DOHH2 (cell line): Measurements from ENCODE around the gene USP34.

Source experiments
- H3F3A ChIP-seq: fragments of 200-600 bp; sonication (generic), shearing (Covaris generic); 2 replicates; pipeline ENCODE4 v1.6.0; 2016; ENCODE audit warnings: antibody characterized with exemption, mild to moderate bottlenecking; ENCODE audit not compliant: control insufficient read depth, insufficient read depth
- H3K27ac ChIP-seq: fragments of 200-600 bp; sonication (generic); 2 replicates; pipeline ENCODE4 v1.5.1; 2014; ENCODE audit warnings: low read depth, mild to moderate bottlenecking, low read length, moderate library complexity
- H3K27me3 ChIP-seq: fragments of 200-600 bp; sonication (generic); 2 replicates; pipeline ENCODE4 v1.6.1; 2014; ENCODE audit warnings: mild to moderate bottlenecking, low read length, mixed read lengths; ENCODE audit not compliant: control insufficient read depth
- H3K36me3 ChIP-seq: fragments of 200-600 bp; sonication (generic); 2 replicates; pipeline ENCODE4 v1.6.1; 2014; ENCODE audit warnings: mild to moderate bottlenecking, low read length, moderate library complexity, mixed read lengths; ENCODE audit not compliant: control insufficient read depth
- H3K4me1 ChIP-seq: fragments of 200-600 bp; sonication (generic); 2 replicates; pipeline ENCODE4 v1.6.1; 2014; ENCODE audit warnings: mild to moderate bottlenecking, low read length, mixed read lengths; ENCODE audit not compliant: control insufficient read depth
- H3K4me2 ChIP-seq: fragments of 200-600 bp; sonication (generic); 2 replicates; pipeline ENCODE4 v1.6.0; 2014; ENCODE audit warnings: mild to moderate bottlenecking, low read length, moderate library complexity
- H3K4me3 ChIP-seq: fragments of 200-600 bp; sonication (generic); 2 replicates; pipeline ENCODE4 v1.5.1; 2014; ENCODE audit warnings: mild to moderate bottlenecking, low read length, mixed read lengths
- H3K79me2 ChIP-seq: fragments of 200-600 bp; sonication (generic); 2 replicates; pipeline ENCODE4 v1.6.1; 2014; ENCODE audit warnings: mild to moderate bottlenecking, low read length, mixed read lengths; ENCODE audit not compliant: control insufficient read depth
- H3K9me2 ChIP-seq: fragments of 200-600 bp; sonication (generic); replicated peaks from 2 replicates; pipeline ENCODE4 v1.6.1; 2014; ENCODE audit warnings: mild to moderate bottlenecking, low read length, mixed read lengths; ENCODE audit not compliant: control insufficient read depth
- H3K9me3 ChIP-seq: fragments of 200-600 bp; sonication (generic); 2 replicates; pipeline ENCODE4 v1.6.1; 2014; ENCODE audit warnings: antibody characterized with exemption, low read length, mixed read lengths; ENCODE audit not compliant: control insufficient read depth, insufficient read depth
- H4K20me1 ChIP-seq: fragments of 200-600 bp; sonication (generic); 2 replicates; pipeline ENCODE4 v1.6.0; 2014; ENCODE audit warnings: low read depth, mild to moderate bottlenecking, antibody characterized with exemption, low read length, moderate library complexity; ENCODE audit not compliant: control insufficient read depth, insufficient read depth
- CTCF ChIP-seq: fragments of 200-600 bp; sonication (generic); IDR thresholded peaks from one replicate; pipeline ENCODE4 v1.5.1; 2014; ENCODE audit warnings: antibody characterized with exemption, mild to moderate bottlenecking, low read depth, low read length; ENCODE audit not compliant: poor library complexity, severe bottlenecking
- EZH2phosphoT487 ChIP-seq: fragments of 200-600 bp; sonication (generic); IDR thresholded peaks from 2 replicates; pipeline ENCODE4 v1.6.1; 2017; ENCODE audit warnings: borderline replicate concordance, mild to moderate bottlenecking, antibody characterized with exemption, low read length, moderate library complexity, mixed read lengths

USP34 gene

GRCh38 chr2:61268249-61268648 is 202.6 kb downstream of the USP34 start:
- no peak overlapping the region for H3K27ac ChIP-seq
- H3K79me2 ChIP-seq = no peaks in the 10 kb centered on the region
- H3K9me2 ChIP-seq = no peaks in the 10 kb centered on the region
- peaks cover 3% of the 10 kb centered on the region; the same call in 1 of the 2 replicates for H3F3A ChIP-seq
- peaks cover 65% of the 10 kb centered on the region for H3K36me3 ChIP-seq
- TF ChIP-seq EZH2phosphoT487 (no peak), CTCF (no peak)
- H3K4me2 ChIP-seq = no peak overlapping the region
- no peaks in the 10 kb centered on the region for H4K20me1 ChIP-seq
- no peaks in the 10 kb centered on the region for H3K9me3 ChIP-seq
- no peak overlapping the region for H3K4me3 ChIP-seq
- H3K4me1 ChIP-seq = no peaks in the 10 kb centered on the region
- H3K27me3 ChIP-seq = no peaks in the 10 kb centered on the region

GRCh38 chr2:61266632-61267505 is 204.0 kb downstream of the USP34 start:
- no peaks in the 10 kb centered on the region for H3K4me1 ChIP-seq
- peaks cover 3% of the 10 kb centered on the region; the same call in 1 of the 2 replicates for H3F3A ChIP-seq
- no peak overlapping the region for H3K4me3 ChIP-seq
- no peaks in the 10 kb centered on the region for H4K20me1 ChIP-seq
- peaks cover 62% of the 10 kb centered on the region for H3K36me3 ChIP-seq
- H3K27ac ChIP-seq = no peak overlapping the region
- H3K9me2 ChIP-seq = no peaks in the 10 kb centered on the region
- no peaks in the 10 kb centered on the region for H3K9me3 ChIP-seq
- TF ChIP-seq CTCF (no peak), EZH2phosphoT487 (no peak)
- H3K27me3 ChIP-seq = no peaks in the 10 kb centered on the region
- H3K4me2 ChIP-seq = no peak overlapping the region
- no peaks in the 10 kb centered on the region for H3K79me2 ChIP-seq

- no peaks in the 10 kb centered on the region for H3K9me3 ChIP-seq
- peaks cover 64% of the 10 kb centered on the region for H3K36me3 ChIP-seq
- TF ChIP-seq EZH2phosphoT487 (no peak), CTCF (no peak)
- H3K4me2 ChIP-seq = no peak overlapping the region
- H3F3A ChIP-seq = no peaks in the 10 kb centered on the region
- H3K9me2 ChIP-seq = no peaks in the 10 kb centered on the region
- no peaks in the 10 kb centered on the region for H3K79me2 ChIP-seq
- H4K20me1 ChIP-seq = no peaks in the 10 kb centered on the region
- no peak overlapping the region for H3K27ac ChIP-seq
- no peaks in the 10 kb centered on the region for H3K4me1 ChIP-seq
- H3K27me3 ChIP-seq = no peaks in the 10 kb centered on the region
- no peak overlapping the region for H3K4me3 ChIP-seq
Observed at GRCh38 chr2:61263830-61264229, 207.1 kb downstream of the USP34 start.
